ENCODE data around the gene APOO.

The APOO gene

DNA sequence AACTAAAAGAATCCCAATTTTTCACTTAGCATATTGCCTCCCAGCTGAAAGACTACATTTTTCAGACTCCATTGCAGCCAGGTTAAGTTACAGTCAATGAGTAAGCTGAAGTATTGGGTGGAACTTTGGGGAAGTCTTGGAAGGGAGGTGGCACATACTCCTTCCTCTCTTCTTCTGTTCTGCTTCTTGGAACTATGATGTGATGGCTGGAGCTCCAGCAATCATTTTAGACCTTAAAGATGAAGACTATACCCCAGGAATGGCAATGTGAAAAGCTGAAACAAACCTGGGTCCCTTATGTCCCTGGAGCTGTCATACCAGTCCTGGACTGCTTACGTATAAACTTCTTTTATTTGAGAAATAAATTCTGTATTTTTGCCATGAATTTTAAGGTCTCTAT, 93.9 kb downstream of the APOO start:
- no peak for DNase-seq

DNA sequence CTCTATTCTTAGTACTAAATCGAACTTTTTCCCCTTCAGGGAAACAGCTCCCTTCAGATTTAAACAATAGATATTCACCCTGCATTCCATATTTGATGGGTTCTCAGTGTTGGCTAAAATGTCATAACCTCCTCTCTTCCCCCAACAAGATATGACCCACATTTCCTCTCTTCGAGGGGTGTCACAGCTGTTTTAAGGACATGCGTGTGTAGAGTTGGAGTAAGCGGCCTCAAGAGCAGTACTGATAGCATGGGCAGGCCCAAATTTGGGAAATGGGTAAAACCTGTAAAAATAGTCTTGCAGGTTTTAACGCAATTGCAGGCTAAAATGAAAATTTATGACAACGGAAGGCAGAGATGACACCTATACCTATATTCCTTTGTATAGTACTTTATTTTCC, 96.1 kb downstream of the APOO start:
- DNase-seq = no peak

DNA sequence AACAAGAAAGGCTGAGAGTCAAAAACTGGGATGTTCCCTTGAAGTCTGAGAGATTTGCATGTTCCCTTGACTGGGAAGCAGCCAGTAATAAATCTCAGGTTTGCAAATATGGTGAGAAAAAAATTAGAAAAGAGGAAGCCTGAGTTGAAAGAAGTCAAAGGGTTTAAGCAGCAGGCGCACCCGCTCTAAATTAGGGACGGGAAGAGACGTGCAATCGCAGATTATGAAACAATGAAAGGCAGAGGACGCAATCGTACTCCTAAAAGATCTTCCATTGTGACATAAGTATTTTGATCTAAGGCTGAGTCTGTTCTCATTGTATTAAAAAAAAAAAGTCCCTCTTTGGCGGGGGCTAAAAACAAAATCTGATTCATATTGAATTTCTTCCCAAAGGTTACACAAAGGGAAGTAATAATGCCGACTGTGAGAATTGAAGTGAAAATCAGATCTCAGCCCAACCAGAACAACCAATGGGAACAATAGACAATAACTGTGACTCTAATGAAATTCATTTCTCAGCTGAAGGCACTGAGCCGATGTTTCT, 96.6 kb downstream of the APOO start:
- no peak for DNase-seq

DNA sequence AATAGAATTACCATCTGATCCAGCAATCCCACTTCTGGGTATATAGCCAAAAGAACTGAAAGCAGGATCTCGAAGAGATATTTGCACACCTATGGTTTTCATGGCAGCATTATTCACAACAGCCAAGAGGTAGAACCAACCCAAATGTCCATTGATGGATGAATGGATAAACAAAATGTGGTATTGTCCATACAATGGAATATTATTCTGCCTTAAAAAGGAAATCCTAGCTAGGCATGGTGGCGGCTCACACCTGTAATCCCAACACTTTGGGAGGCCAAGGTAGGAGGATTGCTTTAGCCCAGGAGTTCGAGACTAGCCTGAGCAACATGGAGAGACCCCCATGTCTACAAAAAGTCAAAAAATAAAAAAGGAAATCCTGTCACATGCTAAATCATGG, 97.5 kb downstream of the APOO start:
- no peak for DNase-seq

DNA sequence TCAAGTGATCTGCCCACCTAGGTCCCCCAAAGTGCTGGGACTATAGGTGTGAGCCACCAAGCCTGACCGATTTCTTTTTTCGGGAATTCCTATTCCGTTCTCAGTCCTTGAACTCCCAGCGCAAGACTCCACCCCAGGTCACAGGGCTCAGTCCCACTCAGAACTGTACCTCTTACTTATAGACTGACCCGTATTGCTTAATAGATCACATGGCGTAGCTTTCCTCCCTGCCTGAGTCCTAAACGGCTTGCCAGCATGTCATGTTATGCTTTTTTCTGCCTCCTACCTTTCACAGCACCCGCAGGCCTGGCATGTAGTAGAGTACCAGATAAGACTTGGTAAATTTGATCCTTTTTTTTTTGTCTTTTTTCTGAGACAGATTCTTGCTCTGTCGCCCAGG, 102.3 kb downstream of the APOO start:
- DNase-seq = no peak

DNA sequence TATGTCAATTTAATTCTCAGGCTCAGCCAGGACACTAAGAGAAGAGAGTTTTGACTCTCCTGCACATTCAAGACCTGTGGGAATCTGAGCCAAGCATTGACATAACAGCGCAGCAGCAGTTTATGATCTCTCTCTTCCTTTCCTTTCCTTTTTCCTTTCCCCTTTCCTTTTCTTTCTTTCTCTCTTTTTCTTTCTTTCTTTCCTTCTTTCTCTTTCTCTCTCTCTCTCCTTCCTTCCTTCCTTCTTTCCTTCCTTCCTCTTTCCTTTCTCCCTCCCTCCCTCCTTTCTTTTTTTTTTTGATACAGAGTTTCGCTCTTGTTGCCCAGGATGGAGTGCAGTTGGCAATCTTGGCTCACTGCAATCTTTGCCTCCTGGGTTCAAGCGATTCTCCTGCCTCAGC, 103.2 kb downstream of the APOO start:
- DNase-seq = no peak

DNA sequence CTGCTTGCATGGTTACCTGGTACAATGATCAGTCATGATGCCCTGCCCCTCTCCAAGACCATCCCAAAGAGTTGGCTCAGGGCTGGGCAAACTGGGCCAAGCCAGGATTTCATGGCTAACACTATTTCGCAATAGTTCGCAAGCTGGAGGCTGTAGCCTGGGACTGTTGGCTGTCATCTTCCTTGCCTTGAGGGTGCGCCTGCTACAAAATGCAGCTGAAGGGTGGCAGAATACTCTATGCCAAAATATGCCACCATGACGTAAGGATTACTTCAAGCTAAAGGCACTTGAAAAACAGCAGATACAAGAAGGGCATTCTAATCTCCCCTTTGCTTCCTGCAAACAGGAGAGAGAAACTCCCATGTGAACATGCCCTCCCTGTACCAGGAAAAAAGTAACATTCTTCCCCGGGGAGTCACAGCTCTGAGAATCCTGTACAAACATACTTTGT, 103.8 kb downstream of the APOO start:
- no peak for DNase-seq

DNA sequence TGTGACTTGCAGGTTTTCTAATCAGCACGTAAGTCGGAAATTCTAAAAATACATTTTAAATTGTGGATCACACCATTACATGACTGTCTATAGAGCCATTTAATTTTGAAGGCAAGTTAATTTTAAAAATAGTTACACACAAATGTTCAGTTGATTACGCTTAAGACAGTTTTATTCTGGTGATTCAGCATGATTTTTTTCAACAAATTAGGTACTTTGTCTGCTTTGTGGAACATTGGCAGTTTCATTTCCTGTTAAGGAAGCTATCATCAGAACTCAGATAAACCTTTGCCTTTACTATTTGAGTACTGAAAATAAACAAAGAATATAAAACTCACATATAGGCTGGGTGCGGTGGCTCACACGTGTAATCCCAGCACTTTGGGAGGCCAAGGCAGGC, 105.3 kb downstream of the APOO start:
- DNase-seq = no peak

DNA sequence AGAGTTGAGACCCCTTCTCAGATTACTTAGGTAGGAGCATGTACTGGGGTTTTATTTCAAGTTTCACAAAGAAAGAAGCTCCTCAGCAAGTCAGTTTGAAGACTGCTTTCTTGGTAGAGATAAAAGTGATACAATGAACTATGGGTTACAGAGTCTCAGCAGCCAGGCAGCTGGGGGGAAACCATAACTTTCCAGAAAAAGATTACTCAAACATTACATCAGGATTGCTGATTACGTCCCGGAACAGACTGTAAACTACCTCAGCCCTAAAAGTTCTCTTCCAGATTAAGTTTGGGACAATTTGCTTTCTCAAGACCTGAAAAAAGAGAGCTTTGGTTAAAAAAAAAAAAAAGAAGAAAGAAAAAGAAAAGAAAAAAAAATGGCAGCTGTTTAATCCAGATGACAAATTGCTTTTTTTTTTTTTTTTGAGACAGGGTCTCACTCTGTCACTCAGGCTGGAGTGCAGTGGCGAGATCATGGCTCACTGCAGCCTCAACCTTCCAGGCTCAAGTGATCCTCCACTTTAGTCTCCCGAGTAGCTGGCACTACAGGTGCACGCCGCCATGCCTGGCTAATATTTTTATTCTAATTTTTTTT, 108.2 kb downstream of the APOO start:
- no peak for DNase-seq

DNA sequence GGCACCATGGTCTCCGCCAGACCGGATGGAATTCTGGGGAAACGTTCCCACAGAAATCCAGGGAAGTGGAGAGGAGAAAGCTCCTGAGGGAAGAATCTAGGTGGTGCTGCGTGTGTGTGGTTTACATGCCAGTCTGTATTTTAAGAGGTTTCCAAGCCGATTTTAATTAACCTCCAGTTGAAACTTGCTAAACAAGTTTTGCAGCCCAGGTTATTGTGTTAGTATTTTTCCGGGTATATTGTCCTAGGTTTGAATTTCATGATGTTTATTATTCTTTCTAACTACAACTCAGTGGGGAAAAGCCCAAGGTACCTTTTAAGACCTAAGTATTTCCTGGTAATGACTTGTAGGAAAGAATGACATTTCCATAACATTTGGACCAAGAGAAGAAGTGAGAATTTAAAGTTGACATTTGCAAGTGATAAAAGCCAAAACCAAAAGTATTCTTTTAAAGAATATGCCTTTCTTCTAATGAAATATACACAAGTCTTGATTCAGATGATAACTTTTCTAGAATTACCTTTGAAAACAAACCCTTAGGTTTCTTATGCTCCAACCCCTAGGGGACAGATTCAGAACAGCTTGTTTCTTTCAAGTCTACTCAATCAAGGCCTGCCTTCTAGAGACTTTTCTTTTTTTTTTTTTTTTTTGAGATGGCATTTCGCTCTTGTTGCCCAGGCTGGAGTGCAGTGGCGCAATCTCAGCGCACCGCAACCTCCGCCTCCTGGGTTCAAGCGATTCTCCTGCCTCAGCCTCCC, 110.2 kb downstream of the APOO start:
- peak; percentile 49 for DNase-seq

DNA sequence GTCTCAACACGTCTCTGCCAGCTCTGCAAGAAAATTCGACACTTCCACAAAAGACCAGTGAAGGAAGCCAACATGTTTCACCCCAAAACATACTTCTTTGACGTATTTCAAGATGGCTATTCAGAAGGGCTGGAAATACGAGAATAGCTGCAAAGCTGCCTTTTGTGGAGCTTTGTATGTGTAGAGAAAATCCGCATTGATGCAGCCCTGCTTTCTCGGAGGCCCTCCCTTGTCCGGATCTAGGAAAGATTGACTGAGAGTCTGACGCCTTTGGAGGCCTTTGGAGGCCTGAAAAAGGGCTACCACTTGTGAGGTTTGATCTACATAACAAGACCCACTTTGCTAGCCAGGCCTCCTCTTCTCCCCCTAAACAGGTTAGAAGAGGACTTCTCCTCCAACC, 112.5 kb downstream of the APOO start:
- DNase-seq = no peak

DNA sequence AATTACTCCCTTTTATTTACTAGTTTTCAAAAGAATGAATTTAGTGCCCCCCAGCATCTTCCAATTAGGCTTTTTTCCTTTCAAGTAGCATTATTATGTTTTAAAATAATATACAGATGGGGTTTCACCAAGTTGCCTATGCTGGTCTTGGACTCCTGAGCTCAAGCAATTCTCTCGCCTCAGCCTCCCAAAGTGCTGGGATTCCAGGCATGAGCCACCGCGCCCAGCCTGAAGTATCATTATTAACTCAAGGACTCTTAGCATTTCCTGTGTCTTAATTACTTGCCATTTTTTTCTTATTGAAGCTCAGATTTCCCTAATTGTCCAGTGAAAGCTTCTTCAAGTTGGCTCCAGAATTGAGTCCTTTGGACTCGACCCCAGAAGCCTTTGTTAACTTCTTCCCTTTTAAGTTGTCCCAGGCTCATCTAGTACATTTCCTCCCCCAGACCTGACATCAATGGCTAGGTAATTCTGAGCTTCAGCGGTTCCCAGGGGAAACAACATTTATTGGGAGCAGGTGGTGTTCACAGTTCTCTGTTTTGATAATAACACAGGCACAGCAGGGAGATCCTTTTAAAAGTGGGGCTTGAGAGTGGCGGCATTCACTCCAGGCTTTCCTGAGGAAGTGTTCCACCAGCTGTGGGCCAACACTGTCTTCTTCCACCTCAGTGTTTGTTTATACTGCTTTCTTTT, 114.7 kb downstream of the APOO start:
- DNase-seq = peak; percentile 87

DNA sequence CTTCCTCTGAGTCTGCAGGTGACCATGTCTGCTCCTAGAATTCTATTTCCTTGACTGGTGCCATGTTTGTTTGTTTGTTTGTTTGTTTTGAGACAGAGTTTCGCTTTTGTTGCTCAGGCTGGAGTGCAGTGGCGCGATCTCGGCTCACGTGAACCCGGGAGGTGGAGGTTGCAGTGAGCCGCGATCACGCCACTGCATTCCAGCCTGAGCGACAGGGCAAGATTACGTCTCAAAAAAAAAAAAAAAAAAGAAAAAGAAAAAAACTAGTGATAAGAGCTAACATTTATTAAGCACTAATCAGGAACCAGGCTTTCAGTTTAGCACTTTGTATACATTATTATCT, 117.6 kb downstream of the APOO start:
- no peak for DNase-seq

DNA sequence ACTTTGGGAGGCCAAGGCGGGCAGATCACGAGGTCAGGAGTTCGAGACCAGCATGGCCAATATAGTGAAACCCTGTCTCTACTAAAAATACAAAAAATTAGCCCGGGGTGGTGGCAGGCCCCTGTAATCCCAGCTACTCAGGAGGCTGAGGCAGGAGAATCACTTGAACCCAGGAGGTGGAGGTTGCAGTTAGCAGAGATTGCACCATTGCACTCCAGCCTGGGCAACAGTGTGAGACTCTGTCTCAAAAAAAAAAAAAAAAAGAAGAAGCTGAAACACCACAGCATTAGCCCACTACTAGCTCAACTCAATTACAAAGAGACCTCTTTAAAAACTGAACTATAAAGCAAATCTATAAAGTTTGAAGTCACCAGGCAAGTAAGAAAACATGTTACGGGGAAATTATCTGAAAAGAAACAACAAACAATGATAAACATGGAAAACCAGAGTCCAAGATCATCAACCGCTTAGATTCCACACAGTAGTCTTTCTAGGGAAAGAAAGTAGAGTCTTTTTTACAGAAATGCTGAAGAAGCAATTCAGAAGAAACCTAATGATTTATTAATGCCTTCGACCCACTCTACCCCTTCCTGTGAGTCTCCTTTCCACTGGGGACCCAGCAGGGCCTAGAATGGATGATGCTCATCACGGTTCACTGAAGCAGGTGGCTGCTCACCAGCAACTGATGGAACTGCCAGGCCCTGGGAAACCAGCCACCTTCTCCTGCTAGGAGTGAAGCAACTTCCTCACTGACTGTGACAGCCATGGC, 118.2 kb downstream of the APOO start:
- no peak for DNase-seq

DNA sequence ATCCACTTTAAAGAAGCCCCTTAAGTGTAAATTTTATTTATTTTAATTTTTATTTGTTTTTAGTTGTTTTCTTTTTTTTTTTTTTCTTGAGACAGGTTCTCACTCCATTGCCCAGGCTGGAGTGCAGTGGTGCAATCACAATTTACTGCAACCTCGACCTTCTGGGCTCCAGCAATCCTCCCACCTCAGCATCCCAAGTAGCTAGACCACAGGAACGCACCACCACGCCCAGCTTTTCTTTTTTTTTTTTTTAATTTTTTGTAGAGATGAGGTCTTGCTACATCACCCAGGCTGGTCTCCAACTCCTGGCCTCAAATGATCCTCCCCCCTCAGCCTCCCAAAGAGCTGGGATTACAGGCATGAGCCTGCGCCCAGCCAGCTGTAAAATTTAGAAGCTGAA, 118.8 kb downstream of the APOO start:
- DNase-seq = no peak

DNA sequence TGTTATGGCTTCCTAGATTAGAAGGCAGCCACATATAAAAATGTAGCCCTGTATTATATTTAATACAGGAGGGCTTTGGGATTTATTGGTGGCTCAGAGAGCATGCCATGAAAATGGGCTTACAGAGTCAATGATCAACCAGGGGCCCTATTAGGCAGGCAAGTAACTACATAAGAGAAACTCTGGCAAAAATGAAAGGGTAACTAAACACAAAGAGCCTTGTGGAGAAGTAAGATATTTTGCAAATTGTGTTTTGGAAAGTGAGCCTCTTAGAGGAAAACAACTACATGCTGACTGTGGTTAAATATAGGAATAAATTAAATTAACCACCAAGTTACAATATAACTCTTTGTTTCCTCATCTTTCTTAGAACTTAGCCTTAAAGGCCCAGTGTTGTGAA, 119.2 kb downstream of the APOO start:
- DNase-seq = no peak

DNA sequence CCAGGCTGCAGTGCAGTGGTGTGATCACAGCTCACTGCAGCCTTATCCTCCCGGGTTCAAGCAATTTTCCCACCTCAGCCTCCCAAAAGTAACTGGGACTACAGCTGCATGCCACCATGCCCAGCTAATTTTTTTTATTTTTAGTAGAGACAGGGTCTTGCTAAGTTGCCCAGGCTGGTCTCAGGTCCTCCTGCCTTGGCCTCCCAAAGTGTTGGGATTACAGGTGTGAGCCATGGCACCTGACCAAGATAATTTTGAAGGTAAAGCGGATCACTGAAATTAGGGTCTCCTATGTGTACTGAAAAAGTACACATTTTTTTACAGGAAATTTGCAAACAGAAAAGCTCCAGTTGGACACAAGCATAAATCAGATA, 120.0 kb downstream of the APOO start:
- no peak for DNase-seq

DNA sequence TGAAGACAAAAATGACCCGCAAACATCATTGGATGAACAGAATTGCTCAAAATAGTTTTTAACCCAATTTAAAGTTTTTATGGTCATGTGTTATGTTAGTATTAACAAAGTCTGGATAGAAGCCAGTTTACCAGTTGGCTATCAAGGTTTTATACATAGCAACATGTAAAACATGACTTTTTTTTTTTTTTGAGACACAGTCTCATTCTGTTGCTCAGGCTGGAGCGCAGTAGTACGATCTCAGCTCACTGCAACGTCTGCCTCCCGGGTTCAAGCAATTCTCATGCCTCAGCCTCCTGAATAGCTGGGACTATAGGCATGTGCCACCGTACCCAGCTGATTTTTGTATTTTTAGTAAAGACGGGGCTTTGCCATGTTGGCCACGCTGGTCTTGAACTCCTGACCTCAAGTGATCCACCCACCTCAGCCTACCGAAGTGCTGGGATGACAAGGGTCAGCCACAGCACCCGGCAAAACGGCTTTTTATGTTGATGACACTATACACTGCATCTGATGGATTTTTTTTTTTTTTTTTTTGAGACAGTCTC, 121.4 kb downstream of the APOO start:
- DNase-seq = no peak

DNA sequence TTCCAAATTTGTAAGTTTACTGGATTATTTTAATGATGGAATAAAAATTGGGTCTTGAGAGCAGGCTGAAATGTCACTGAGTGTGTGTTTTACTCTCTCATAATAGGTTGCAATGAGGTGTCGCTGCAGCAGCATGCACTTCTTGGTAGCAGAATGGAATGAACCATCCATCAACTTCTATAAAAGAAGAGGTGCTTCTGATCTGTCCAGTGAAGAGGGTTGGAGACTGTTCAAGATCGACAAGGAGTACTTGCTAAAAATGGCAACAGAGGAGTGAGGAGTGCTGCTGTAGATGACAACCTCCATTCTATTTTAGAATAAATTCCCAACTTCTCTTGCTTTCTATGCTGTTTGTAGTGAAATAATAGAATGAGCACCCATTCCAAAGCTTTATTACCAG, 122.2 kb downstream of the APOO start:
- DNase-seq = no peak

DNA sequence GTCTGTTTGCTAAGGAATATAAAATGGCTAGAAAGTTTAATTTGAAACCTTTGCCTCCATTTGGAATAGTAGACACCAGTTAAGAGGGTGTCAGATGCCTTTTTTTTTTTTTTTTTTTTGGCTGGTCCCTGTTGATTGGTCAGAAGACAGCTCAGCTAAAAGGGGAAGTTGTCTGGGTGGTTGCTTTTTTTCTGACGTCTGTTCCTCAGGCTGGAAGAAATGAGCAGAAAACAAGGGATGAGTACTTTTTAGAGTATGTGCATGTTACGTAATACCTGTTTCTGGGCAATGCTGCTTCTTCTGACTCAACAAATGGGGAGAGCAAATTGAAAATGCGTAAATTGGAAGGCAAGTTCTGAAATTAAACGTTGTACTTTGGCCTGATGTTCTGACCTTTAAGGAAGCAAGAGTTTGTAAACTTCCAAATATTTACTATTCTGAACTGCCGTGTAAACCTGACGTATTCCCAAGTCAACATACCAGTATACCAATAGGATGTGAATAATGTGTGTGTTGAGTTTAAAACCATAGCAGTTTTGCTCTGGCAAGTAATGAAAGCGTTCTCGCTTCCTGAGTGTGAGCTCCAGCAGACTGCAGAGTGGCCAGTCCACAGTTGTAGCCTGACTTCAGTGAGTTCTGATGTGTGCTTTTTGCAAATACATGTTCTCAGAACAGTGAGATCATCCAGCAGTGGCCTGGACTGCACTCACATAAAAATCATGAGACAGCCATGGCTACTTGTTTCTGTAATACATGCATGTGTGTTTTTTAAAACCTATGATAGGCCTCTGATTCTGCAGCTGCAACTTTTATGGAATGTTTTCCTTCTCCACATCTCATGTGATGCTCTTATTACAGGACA, 123.0 kb downstream of the APOO start:
- DNase-seq = no peak

DNA sequence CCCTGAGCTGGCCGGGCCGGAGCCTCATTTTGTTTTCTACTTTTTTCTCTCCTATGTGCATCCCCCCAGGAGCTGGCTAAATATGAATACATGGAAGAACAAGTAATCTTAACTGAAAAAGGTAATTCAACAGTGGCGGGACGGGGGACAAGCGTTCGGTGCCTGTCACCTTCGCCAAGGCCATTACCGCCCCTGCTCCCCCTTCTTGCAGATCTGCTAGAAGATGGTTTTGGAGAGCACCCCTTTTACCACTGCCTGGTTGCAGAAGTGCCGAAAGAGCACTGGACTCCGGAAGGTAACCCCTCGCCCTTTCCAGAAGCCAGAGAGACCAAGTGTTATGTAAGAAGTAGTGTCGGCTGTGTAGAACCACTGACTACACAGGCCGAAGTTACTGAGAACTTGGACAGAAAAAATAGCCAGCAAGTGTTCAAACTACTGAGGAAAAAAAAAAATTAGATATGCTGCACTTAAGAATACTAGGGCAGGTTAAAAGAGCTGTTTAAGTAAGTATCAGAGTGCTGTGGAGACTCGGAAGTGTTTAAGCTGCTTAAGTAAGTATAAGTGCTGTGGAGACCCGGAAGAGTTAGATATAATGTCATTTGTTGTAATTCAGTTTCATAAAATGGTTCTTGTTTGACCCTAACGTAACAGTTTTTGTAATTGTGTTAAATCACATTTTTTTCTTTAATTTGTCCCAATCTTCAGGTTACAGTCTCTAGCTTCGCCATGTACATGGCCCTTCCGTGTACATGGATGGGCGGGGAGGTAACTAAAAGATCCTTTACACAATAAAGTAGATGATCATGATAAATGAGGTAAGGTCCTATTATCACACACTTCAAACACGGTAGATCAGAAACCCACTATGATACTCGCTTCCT, 123.9 kb downstream of the APOO start:
- DNase-seq = no peak
